ENCODE data around the gene SLCO6A1.
"Not testable (repeated sequence)": the region's sequence is repeated elsewhere in the genome, so short reads cannot be mapped to it uniquely, and the experiment has no call there.

SLCO6A1 gene, protein sequence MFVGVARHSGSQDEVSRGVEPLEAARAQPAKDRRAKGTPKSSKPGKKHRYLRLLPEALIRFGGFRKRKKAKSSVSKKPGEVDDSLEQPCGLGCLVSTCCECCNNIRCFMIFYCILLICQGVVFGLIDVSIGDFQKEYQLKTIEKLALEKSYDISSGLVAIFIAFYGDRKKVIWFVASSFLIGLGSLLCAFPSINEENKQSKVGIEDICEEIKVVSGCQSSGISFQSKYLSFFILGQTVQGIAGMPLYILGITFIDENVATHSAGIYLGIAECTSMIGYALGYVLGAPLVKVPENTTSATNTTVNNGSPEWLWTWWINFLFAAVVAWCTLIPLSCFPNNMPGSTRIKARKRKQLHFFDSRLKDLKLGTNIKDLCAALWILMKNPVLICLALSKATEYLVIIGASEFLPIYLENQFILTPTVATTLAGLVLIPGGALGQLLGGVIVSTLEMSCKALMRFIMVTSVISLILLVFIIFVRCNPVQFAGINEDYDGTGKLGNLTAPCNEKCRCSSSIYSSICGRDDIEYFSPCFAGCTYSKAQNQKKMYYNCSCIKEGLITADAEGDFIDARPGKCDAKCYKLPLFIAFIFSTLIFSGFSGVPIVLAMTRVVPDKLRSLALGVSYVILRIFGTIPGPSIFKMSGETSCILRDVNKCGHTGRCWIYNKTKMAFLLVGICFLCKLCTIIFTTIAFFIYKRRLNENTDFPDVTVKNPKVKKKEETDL

DNA sequence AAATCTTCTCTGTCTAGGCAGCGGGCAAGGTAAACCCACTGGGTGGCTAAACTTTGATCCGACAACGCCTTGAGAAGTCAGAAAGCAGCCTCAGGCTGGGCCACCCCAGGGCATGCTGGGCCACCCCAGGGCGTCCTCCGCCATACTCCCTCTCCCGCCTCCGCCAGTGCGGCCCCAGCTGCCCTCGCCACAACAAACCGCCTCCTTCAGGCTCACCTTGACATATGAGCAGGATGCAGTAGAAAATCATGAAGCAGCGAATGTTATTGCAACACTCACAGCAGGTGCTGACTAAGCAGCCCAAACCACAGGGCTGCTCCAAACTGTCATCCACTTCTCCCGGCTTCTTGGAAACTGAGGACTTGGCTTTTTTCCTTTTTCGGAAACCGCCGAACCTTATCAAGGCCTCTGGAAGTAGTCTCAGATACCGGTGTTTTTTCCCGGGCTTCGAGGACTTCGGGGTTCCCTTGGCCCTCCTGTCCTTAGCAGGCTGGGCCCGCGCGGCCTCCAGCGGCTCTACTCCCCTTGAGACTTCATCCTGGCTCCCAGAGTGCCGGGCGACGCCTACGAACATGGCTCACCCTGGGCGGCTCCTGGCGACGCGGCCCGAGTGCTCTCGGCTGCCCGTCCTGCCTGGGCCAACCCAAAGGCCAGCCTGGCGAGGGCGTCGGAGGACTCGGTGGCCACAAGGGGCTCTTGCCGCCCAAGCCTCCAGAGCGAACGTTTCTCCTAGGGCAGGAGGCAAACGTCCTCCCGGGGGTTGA is at the start of gene SLCO6A1:
Gene SLCO6A1, minus strand, starts transcription at position 731 of the 764 bp plus-strand sequence. Its CDS starts 157 bp downstream, at position 574.
- no peak for DNase-seq

DNA sequence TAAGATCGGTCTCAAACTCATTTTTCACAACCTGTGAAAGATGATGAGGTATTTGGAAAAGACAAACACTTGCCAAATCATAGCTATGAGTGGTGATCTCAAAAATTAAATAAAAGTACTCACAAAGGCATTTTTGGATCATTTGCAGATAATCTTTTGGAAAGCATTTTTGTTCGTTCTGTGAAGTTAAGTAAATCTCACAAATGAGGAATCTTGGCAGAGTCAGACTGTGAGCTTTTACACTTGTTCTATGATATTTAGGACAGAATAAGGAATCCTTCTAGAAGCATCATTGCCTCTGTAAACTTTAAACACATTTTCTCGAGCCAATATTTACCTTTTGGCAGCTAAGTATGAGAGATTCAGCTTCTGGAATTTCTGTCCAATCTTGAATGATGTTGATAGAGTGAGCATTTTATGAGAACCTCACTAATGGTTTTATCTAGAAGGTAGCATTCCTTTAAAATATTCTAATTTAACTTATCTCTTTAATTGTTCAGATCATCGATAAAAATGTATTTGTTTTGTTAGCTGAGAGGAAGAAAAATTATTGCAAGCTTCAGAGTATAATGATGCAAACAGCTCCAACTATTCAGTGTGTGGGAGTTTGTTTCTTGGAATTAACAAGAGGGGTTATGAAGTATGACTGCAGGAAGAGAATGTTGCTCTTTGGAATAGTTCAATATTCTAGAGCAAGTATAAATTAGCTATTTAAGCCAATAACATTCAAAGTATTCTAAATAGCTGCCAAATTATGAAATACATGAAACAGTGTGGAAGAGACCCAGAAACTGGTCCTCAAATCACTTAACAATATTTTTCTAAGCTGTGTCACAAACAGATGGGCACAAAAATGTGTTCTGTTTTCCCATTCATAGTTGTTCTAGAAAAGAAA is 48.6 kb upstream of the SLCO6A1 start:
- DNase-seq: no peak

DNA sequence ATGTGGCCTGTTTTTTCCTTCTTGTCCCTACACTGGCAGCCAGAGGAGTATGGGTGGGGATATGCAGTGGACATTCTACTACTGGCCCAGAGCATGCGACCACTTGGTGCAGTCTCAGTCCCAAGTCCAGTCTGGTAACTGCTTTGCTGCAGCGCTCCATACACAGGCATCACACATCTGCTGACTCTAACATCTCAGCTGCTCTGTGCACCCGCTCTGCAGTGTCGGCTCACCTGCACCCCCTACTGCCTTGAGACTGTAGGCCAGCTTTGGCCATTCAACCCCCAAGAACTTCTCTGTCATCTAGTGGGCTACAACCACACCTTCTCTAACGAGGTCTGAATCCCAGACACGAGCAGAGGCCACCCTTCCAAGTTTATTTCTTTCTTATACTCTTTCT is 46.4 kb upstream of the SLCO6A1 start:
- peak; percentile 69 for DNase-seq

DNA sequence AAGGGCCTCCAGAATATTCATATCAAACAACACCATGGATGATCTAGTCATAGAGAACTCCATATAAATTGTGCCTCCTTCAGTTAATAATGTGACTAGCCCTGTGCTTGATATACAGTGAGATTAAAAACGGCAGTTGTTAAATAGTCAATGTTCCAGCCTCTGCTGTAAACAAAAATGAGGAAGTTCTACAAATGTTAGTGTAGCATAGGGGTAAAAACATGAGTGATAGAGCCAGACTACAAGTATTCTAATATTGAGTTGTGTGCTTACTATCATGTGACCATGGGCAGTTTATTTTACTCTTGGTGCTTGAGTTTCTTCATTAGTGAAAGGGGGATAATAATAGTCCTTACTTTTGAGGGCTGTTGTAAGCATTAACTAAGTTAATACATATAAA is 43.3 kb upstream of the SLCO6A1 start:
- DNase-seq: no peak

DNA sequence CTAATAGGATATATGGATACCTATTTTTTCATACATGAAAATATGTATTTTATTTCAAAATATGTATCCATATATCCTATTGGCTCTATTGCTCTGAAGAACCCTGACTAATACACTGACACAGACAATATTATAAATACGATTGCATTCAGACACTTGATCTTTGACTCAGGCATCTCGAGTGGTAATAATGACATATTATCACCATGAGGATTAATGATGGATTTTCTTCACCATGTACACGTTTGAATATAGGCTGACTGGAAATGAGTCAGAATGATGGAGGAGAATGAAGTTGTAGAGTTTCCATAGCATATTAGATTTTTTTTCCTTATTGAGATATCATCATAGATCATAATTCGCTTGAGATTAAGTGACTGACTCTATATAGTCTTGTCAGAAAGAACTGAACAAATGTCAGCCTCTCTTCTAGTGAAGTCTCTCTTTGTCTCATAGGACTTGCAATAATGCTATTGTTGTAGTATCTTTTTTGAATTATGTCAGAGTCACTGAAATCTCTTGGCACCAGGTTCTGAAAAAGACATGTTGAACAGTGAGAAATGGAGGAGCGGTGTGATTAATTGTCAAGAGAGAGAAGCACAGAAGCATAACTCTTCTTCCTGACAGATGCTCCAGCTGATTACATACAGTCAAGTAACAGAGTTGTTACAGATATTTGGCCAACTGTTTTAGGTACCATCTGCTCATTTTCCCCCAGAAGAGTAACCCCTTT is 41.4 kb upstream of the SLCO6A1 start:
- peak; percentile 1 for DNase-seq

DNA sequence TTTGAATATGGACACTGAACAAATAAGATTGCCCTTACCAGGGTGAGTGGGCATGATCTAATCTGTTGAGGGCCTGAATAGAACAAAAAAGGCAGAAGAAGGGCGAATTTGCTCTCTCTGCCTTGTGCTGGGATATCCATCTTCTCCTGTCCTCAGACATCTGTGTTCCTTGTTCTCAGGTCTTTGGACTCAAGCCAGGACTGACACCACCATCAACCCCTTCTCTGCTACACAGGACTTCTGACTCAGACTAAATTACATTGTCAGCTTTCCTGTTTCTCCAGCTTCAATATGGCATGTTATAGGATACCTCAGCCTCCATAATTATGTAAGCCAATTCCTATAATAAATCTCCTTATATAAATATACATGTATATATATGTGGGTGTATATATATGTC is 40.8 kb upstream of the SLCO6A1 start:
- no peak for DNase-seq

DNA sequence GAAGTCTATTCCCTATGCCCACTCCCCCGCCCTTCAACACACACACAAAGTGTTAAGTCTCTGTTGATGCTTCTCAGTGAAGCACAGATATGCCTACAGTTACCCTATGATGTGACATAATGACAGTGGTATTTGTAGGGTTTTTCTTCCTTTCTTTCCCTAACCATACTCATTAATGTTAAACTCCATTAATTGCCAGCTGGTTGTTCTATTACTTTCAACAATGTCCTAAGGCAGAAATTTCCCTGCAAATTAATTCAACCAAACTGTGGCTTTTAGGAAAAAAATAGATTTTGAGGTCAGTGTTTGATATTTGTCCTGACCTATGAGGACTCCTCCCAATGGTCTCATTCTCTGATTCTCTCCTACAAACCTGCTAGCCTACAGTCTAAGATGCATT is 38.2 kb upstream of the SLCO6A1 start:
- DNase-seq: no peak

DNA sequence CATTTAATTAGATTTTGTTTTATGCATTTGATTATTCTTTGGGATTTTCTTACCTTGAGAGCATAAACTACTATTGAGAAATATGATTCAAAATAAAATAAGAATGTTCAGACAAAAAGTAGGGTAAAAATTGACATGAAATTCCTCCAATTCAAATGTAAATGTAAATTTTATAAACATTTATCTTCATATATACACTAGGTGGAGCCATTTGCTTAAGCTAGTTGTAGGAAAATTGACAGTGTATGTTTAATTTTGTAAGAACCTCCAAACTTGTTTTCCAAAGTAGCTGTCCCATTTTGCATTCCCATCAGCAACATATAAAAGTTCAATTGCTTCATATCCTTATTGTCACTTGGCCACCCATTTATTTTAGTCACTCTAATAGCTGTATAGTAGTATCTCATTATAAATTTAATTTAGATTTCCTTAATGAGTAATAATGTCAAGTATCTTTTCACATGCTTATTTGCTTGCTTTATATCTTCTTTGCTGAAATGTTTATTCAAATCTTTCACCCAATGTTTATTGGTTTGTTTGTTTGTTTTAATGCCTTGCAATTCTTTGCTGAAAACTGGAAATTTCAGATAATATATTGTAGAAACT is 37.6 kb upstream of the SLCO6A1 start:
- peak; percentile 1 for DNase-seq

DNA sequence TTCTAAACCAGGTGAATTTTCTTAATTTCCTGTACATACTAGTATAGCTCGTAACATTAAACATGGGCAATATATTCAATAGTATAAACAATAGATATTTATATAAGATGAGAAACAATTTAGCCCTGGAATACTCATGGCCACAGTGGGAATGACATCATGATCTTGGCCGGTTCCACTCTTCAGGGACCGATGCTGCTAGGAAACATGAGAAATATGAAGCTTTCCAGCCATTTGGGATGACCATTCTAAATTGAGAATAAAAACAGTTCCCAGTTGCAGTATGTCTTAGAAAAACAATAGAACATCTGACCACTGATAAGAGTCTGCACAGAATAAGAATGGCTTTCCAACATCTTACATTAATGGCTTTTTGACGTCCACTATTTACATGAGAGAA is 33.3 kb upstream of the SLCO6A1 start:
- DNase-seq: no peak

DNA sequence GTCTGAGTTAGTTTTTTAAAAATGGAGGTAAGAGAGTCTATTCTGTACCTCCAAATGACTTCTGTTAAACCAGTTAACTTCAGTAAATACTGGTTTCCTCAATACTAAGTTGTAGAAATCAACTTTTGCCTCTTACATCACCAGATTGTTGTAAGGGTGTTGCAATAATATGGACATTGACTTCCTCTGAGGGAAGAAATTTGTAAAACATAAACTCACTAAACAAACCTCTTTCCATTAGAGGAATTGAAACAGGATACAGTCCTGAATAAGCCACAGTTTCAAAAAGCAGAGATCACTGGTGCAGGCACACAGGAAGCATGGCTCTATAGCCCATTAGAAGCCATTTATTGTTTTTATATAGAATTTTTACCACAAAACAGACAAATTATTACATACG is 32.7 kb upstream of the SLCO6A1 start:
- DNase-seq: no peak

DNA sequence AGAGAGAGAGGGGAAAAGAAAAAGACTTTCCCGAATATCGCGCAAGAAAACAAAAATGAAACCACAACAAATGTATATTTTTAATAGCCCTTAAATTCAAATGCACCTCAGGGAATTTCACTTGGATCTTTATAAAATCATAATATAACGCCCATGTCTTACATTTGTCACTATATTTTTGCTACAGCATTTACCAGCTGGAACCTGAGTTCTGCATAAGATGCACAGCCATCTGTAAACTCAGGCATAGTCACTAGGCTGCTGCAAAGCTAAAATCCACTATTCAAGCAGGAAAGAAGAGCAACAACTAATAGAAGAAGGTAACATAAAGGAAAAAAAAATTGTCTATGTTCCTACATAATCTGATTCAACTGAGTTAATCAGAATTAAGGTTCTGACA is 30.6 kb upstream of the SLCO6A1 start:
- DNase-seq: no peak

DNA sequence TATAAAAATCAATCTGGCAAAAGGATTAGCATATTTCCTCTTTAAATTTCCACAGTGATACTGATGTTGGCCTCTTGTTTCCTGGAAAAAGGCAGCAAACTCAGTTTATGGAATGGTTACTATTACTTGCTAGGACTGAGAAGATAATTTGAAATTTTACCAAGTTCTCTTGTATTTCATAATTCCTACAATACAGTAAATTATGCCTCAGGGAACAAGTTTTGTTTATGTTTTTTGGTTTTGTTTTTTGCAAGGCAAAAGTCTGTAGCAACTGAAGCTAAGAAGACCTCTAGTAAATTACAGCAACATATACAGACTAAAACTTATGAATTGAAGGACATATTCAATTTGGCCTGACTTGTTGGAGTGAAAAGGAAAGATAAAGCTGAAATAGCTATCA is 30.2 kb upstream of the SLCO6A1 start:
- DNase-seq: no peak

DNA sequence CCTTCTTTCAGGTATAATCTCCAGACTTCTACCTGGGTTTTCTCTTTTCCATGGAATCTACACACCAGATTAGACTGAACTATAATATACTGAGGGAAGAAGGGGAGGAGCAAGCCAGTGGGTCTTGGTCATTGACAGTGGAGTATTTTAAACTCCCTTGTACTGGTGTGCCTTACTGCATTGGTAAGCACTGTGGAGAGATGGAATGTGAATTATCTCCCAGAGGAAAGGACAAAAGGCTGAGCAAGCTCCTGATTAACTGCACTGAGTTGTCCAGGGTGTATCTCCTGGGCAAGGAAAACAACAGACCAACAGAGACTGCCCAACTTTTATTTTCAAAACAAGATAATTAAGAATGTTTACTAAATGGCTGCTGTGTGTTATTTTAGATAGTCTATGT is 29.8 kb upstream of the SLCO6A1 start:
- no peak for DNase-seq

DNA sequence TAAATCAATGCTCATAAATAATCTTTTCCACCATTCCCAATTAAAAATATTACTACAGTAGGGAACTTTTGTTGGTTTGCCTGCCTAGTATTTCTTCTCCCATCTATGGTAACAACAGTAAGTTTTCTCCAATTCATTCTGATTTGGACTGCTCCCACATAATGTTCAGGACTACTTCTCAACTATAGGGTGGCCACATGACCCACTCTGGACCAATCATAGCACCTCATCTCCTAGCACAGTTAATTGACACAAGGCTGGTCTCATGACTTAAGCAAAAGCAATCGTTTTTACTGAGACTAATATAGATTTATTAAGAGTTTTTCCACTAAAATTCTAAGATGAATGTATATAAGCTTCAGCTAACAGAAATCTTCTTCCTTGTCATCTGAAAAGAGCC is 28.7 kb upstream of the SLCO6A1 start:
- DNase-seq: no peak

DNA sequence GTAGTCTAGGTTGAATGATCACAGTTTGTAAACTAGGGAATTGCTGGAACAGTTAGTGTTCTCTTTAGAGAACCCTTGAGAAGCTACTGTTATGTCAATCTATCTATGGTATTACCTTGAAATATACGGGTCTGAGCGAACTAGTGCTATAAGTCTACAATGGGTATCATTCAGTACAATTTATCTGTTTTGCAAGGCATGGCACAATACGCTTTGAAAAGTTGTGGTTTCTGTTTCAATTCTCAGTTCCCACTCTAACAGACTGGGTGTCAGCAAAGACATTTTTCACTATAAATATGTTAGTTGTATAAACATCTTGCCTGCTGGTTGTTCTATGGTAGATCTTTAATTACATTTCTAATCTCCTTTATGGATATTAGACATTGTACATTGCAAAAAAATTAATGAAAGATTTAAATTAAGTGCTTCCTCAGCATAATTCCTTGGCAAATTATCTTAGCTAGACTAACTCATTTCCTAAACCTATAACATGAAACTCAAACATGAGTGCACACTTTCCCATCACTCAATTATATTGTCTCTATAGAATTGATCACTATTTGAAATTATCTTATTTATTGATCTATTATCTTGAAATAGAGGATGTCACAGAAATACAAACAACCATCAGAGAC is 24.9 kb upstream of the SLCO6A1 start:
- DNase-seq: no peak

DNA sequence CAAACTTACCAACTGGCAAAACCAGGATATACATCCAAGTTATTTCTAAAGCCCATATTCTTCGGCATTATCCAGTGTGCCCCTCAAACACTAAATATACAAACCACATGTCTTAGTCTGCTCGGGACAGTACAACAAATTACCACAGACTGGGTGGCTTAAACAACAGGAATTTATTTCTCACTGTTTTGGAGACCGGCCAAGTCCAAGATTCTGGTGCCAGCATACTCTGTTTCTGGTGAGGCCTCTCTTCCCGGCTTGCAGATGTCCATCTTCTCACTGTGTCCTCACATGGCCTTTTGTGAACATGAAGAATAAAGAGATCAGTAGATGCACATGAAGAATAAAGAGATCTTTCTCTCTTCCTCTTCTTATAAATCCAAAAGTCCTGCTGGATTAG is 12.9 kb upstream of the SLCO6A1 start:
- peak; percentile 1 for DNase-seq

DNA sequence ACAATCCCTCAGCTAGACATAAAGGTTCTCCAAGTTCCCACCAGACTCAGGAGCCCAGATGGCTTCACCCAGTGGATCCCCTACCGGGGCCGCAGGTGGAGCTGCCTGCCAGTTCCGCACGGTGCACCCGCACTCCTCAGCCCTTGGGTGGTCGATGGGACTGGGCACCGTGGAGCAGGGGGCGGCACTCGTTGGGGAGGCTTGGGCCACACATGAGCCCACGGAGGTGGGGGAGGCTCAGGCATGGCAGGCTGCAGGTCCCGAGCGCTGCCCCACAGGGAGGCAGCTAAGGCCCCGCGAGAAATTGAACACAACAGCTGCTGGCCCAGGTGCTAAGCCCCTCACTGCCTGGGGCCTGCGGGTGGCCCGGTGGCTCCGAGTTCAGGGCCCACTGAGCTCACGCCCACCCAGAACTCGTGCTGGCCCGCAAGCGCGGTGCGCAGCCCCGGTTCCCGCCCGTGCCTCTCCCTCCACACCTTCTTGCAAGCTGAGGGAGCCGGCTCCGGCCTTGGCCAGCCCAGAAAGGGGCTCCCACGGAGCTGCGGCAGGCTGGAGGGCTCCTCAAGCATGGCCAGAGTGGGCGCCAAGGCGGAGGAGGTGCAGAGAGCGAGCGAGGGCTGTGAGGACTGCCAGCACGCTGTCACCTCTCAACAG is 7.4 kb downstream of the SLCO6A1 start:
- not testable (repeated sequence) for DNase-seq

DNA sequence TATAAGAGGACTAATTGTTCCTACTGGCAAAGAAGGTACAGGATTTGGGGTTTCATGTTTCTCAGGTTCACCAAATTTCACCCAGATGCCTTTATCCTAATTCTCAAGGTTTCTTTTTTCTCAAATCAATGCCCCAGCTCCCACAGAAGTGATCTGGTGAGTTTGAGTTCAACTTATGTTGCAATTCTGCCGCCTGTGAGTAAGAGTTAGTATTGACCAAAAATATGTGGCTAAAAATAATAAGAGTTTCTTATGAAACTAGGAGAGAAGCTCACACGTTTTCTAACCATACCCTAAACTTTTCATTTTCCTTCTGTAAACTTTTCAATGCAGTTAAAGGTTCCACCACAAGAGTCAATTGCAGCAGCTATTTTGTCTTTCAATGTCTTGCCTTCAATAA is 15.1 kb downstream of the SLCO6A1 start:
- DNase-seq: no peak

DNA sequence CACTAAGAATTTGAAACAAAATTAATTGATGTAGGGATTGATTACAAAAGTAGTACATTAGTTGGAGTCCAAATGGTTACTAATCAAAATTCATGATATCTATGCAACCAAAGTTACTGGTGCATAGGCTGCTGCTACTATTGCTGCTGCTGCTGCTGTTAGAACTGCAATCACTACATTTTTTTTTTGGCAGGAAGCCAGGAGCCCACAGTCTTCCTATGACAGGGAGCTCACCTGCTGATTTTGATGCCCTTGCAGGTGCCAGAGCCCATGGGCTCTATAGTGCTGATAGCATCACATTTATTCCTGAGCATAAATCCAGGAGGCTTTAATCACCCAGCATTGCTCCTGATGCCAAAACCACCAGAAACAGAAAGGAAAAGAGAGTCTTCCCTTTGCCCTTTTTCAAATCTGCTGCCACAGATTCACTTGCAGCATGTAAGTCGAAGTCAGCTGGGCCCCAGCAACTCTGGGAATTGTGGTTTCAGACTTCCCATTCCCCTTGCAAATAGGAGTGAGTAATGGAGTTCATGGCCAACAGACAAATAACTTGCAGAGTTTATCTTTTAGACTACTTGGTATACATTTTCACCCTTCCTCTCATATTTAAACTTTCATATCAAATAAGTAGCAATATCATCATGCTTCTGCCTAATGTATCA is 17.6 kb downstream of the SLCO6A1 start:
- peak; percentile 3 for DNase-seq

DNA sequence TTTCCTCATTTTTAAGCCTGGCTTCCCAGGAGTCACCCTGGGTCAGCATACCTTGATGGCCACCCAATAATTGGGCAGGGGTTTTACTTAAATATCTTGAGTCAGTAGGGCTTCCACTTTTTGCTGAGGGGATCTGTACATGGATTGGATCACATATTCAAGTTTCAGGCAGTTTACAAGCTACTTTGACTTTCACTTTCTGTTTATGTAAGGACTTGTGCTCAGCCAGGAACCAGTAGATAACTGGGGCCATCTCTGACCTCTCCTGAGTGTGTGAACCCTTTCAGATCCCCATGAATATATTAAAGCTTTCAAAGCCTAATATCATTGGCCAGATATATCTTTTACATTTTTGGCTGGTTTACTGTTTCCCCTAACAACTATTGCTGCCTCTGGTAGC is 45.1 kb downstream of the SLCO6A1 start:
- no peak for DNase-seq

Data from NCI-H82 (cell line).